ENCODE measurements around the gene OR3A1.

DNA sequence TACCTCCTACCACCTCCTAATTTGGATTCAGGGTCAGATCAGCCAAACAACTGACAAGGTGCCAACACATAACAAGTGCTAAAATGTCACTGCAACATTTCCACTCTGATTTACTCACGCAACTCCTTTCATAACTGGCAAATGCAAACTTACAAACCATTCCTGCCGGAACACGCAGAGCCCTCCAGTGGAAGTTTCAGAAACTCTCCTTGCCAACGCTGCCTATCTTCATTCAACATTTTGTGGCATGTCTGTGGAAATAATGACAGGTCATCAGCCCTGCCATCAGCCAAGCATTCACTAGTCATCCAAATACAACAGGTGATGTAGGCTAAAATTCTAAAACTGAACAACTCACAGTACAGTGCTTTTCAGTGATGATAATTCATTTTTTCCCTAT is 37.7 kb upstream of the OR3A1 start:
- TF ChIP-seq EZH2 (IDR thresholded peaks at IDR 0.05) (no peak), POLR2AphosphoS5 (IDR thresholded peaks at IDR 0.05; ENCODE audit: borderline replicate concordance, low read depth, low read length) (no peak), FOXP2 (optimal IDR thresholded peaks at IDR 0.05; ENCODE audit: control extremely low read depth, extremely low read length, insufficient read depth) (no peak)
